H54 (cell line): ENCODE data around the gene GRB7.
A peak's percentile ranks its signal among the peaks of the same experiment; 100 is the strongest.
"Not testable (repeated sequence)": the region's sequence is repeated elsewhere in the genome, so short reads cannot be mapped to it uniquely, and the experiment has no call there.

Experiments used
- DNase-seq: peaks from one replicate; pipeline ENCODE4 v3.0.0; 2011; ENCODE audit warnings: low spot score, mixed read lengths; ENCODE audit not compliant: insufficient read length
- FAIRE-seq: peaks from 3 replicates; lab custom pipeline; 2011; peaks lifted over from hg19 to GRCh38; lab: Jason Lieb, UNC
- POLR2A ChIP-seq: IDR thresholded peaks from 2 replicates; pipeline ENCODE4 v1.6.1; 2011; ENCODE audit warnings: low read depth, mild to moderate bottlenecking, low read length

Gene GRB7

DNA sequence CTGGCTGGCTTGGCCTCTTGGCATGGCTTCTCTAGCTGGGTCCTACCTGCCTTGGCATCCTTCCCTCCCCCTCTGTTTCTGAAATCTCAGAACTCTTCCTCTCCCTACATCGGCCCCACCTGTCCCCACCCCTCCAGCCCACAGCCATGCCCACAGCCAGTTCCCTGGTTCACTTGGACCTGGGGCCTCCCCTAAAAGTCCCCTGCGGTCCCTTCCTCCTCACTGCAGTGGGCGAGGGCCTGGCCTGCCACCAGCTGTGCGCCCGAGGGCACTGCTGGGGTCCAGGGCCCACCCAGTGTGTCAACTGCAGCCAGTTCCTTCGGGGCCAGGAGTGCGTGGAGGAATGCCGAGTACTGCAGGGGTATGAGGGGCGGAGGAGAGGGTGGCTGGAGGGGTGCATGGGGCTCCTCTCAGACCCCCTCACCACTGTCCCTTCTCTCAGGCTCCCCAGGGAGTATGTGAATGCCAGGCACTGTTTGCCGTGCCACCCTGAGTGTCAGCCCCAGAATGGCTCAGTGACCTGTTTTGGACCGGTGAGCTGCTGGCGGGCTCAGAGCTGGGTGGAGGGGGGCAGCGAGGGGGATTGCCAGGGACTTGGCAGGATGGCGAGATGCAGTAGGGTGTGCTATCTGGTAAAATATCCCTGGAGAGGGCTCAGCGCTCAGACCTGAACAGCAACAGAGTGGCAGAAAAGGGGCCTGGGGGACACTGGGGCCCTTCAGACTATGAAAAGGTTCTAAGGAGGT lies 21.5 kb upstream of the GRB7 start:
- FAIRE-seq, result no peak
- DNase-seq, result no peak
- TF ChIP-seq POLR2A, result no peak

GRCh38 chr17:39716879-39717536 lies 20.7 kb upstream of the GRB7 start:
- no peak for FAIRE-seq
- no peak for TF ChIP-seq POLR2A
- no peak for DNase-seq

DNA sequence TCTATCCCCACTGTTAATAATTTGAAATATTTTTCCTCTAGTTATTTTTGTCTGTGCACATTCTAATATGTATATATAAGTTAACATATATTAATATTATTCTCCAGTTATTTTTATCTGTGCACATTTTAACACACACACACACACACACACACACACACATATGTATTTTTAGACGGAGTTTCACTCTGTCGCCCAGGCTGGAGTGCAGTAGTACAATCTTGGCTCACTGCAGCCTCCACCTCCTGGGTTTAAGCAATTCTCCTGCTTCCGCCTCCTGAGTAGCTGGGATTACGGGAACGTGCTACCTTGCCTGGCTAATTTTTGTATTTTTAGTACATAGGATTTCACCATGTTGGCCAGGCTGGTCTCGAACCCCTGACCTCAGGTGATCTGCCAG lies 20.1 kb upstream of the GRB7 start:
- no peak for TF ChIP-seq POLR2A
- FAIRE-seq, result no peak
- no peak for DNase-seq

DNA sequence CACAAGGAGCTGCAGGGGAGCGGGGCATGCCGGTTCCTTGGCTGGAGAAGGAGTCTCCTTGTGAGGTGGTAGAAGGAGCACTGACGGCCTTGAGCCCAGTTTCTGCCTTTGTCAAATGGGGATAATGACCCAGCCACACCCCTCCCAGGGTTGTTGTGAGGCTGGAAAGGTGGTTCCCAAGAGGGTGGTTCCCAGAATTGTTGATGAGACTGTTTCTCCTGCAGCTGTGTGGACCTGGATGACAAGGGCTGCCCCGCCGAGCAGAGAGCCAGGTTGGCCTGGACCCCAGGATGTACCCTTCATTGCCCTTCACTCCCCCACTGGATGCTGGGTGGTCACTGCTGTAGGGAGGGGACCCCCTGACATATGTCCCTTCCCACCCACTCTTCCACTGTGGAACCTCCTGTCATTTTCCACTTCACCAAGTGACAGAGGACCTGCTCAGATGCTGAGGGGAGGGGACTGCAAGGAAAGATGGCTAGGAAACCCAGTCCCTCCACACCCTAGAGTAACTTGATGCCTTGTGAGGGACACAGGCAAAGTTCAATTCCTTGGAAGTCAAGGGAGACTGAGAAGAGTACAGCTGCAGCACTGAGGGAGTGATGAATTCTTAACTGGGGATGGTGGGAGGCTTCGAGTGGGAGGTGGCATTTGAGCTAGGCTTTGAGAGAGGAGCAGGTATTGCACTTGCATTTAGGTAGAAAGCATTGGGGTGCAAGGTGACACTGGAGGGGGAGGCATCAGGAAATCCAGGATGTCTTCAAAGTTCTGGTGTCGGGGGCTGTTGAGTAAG lies 18.0 kb upstream of the GRB7 start:
- TF ChIP-seq POLR2A, result no peak

GRCh38 chr17:39722104-39722503 lies 15.6 kb upstream of the GRB7 start:
- no peak for TF ChIP-seq POLR2A
- FAIRE-seq (no peak), DNase-seq (no peak)

More for the DNA sequence above, 18.0 kb upstream of the GRB7 start:
- DNase-seq, result no peak
- FAIRE-seq, result no peak

DNA sequence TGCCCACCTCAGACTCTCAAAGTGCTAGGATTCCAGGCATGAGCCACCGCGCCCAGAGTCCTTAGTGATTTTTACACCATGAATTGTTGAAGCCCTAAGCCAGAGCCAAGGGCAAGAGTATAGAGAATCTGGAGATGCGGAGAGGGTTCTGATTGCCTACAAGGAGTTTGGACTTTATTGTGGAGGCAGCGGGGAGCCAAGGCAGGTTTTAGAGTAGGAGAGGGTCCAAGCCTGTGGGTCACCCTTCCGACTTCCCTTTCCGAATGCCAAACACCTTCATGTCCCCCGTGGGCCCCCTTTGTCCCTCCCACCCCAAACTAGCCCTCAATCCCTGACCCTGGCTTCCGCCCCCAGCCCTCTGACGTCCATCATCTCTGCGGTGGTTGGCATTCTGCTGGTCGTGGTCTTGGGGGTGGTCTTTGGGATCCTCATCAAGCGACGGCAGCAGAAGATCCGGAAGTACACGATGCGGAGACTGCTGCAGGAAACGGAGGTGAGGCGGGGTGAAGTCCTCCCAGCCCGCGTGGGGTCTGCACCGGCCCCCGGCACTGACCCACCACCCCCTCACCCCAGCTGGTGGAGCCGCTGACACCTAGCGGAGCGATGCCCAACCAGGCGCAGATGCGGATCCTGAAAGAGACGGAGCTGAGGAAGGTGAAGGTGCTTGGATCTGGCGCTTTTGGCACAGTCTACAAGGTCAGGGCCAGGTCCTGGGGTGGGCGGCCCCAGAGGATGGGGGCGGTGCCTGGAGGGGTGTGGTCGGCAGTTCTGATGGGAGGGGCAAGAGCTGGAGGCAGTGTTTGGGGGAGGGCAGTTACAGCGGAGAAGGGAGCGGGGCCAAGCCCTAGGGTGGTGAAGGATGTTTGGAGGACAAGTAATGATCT lies 14.5 kb upstream of the GRB7 start:
- DNase-seq (peak; percentile 45), FAIRE-seq (no peak)
- TF ChIP-seq POLR2A, result no peak

DNA sequence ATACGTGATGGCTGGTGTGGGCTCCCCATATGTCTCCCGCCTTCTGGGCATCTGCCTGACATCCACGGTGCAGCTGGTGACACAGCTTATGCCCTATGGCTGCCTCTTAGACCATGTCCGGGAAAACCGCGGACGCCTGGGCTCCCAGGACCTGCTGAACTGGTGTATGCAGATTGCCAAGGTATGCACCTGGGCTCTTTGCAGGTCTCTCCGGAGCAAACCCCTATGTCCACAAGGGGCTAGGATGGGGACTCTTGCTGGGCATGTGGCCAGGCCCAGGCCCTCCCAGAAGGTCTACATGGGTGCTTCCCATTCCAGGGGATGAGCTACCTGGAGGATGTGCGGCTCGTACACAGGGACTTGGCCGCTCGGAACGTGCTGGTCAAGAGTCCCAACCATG lies 13.0 kb upstream of the GRB7 start:
- TF ChIP-seq POLR2A, result no peak
- FAIRE-seq, result no peak
- no peak for DNase-seq

DNA sequence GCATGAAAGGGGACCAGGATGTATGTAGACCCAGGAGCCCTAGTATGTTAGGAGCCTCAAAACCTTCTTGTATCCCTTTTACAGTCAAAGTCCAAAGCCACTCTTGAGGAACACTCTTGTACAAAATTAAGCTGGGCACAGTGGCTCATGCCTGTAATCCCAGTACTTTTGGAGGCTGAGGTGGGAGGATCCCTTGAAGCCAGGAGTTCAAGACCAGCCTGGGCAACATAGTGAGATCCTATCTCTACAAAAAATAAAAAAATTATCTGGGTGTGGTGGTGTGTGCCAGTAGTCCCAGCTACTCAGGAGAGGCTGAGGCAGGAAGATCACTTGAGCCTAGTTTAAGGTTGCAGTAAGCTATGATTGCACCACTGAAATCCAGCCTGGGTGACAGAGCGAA lies 11.8 kb upstream of the GRB7 start:
- not testable (repeated sequence) for FAIRE-seq, DNase-seq

DNA sequence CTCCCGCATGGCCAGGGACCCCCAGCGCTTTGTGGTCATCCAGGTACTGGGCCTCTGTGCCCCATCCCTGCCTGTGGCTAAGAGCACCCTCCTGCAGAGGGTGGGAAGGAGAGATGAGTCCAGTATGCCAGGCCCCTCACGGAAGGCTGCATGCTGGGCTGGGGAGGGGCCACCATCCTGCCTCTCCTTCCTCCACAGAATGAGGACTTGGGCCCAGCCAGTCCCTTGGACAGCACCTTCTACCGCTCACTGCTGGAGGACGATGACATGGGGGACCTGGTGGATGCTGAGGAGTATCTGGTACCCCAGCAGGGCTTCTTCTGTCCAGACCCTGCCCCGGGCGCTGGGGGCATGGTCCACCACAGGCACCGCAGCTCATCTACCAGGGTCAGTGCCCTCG lies 11.1 kb upstream of the GRB7 start:
- DNase-seq (no peak), FAIRE-seq (no peak)
- no peak for TF ChIP-seq POLR2A

DNA sequence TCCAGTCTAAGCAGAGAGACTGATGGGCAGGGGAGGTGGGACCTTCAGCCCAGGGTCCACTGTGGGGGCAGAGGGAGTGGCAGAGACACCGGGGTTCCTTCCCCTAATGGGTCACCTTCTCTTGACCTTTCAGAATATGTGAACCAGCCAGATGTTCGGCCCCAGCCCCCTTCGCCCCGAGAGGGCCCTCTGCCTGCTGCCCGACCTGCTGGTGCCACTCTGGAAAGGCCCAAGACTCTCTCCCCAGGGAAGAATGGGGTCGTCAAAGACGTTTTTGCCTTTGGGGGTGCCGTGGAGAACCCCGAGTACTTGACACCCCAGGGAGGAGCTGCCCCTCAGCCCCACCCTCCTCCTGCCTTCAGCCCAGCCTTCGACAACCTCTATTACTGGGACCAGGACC lies 10.2 kb upstream of the GRB7 start:
- no peak for TF ChIP-seq POLR2A
- no peak for FAIRE-seq
- no peak for DNase-seq

GRCh38 chr17:39729280-39729851 lies 8.4 kb upstream of the GRB7 start:
- FAIRE-seq, result no peak
- TF ChIP-seq POLR2A, result no peak
- DNase-seq, result no peak

DNA sequence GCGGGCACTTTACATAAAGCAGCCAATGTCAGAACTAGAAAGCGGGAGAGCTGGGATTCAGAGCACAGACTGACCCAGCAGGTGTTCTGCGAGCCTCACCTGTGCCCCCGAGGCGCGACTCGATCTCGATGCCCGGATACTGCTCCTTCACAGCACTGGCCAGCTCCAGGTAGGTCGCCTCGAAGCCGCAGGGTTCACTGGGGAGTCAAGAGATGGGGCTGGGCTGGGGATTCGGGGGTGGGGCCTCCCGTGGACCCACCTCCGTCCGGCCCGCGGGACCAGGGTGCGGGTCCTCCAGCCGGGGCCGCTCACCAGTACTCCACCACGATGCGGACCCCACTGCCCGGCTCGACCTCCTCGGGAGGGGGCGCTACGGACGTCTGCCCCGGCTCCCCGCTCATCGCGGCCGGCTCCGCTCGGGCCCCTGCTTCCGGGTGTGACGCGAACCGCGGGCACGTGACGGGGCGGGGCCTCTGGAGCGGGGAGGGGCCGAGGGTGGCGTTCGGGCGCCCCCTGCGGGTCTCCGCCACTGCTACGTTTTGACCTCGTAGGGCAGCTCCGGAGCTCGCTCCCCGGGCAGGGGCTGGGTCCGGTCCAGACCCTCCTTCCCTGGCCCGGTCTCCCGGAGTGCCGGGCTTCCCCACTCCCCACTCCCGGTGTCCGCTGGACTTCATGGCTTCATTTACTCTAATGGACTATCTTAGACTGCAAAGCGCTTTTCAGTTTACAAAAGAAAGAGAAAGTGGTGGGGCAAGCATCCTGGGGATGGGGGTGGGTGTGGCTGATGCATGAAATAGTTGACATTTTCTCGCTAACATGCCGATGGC lies 7.4 kb upstream of the GRB7 start, which contains the start of gene MIEN1:
TSS of gene MIEN1 (minus strand) at position 438 of the 827 bp plus-strand sequence. CDS start at position 401, 37 bp downstream.
- FAIRE-seq, result no peak
- peak; percentile 91 for DNase-seq
- TF ChIP-seq POLR2A, result peak; percentile 77
